Testis (tissue), 3 donors: ENCODE data around the gene IRF1. TPM values are rescaled to one million over a fixed set of nuclear protein-coding genes. Genes with fewer than 3 reads are reported as not detected.
A peak's percentile ranks its signal among the peaks of the same experiment; 100 is the strongest.

Experiments used
- DNase-seq: peaks from one replicate; pipeline ENCODE4 v3.0.0-alpha.2; 2019
- H3K27ac ChIP-seq, 2 donors: fragments of 200-600 bp; sonication (generic); one replicate each; pipeline ENCODE4 v1.5.1; 2019
- H3K27me3 ChIP-seq: fragments of 200-600 bp; sonication (generic); one replicate; pipeline ENCODE4 v1.5.1; 2019
- H3K36me3 ChIP-seq: fragments of 200-600 bp; sonication (generic); one replicate; pipeline ENCODE4 v1.5.1; 2017; ENCODE audit warnings: low read depth; ENCODE audit errors: missing control alignments
- H3K4me1 ChIP-seq: fragments of 200-600 bp; sonication (generic); one replicate; pipeline ENCODE4 v1.5.1; 2019
- H3K4me3 ChIP-seq, 2 donors: fragments of 200-600 bp; sonication (generic); one replicate each; pipeline ENCODE4 v1.5.1; 2017 to 2019
- H3K9me3 ChIP-seq: fragments of 200-600 bp; sonication (generic); one replicate; pipeline ENCODE4 v1.5.1; 2017
- CTCF ChIP-seq, 3 experiments: fragments of 450-650 bp in 2 of 3; fragments of 200-600 bp in 1 of 3; sonication (generic) in 1 of 3; IDR thresholded peaks; one replicate each; pipeline ENCODE4 v1.5.1; 2016 to 2019; ENCODE audit warnings: antibody characterized with exemption in 3 of 3, mild to moderate bottlenecking in 2 of 3, moderate library complexity in 1 of 3
- POLR2A ChIP-seq: fragments of 450-650 bp; IDR thresholded peaks from one replicate; pipeline ENCODE4 v1.6.1; 2017; ENCODE audit warnings: antibody characterized with exemption, mild to moderate bottlenecking, moderate library complexity
- WGBS, 2 donors: methylation state at CpG; one replicate each; pipeline ENCODE4 v1.1.5; 2018; 5-methylcytosine and 5-hydroxymethylcytosine counted together
- intact Hi-C: fragments of 100-400 bp; cut with DNase I; formaldehyde crosslinking; loops from one replicate; pipeline ENCODE4 v1.15.1; 2023; ENCODE audit warnings: low total_unique reads
- polyA plus RNA-seq: library from polyadenylated mRNA; stranded (reverse); fragments of 350-450 nt; fragmentation: Illumina TruSeq; extraction: RNeasy Lipid Tissue Mini Kit (QIAGEN cat#74804); gene quantifications from one replicate; pipeline ENCODE4 v1.2.3, GENCODE V29; 2014; ENCODE audit warnings: low read depth, low replicate concordance; ENCODE audit not compliant: insufficient read depth
- total RNA-seq, 2 donors: library from RNA; depleted of rRNA; stranded (reverse); fragments of >200 nt; gene quantifications; one replicate each; pipeline ENCODE4 v1.2.3, GENCODE V29; 2016

The IRF1 gene
- total and polyA plus RNA-seq, 3 donors from 2014 or later, result 20.2 to 31.7 (median 22.5) TPM

GRCh38 chr5:132501961-132502931, 11.7 kb upstream of the IRF1 start:
- Histone ChIP-seq H3K36me3 (no peaks in the 10 kb centered on the region), H3K4me1 (no peaks in the 10 kb centered on the region), H3K4me3 (no peak overlapping the region), H3K9me3 (no peaks in the 10 kb centered on the region), H3K27ac (no peak overlapping the region), H3K27me3 (no peaks in the 10 kb centered on the region)
- WGBS, 2 donors, result 78 to 81% methylated on average over 7 to 10 of the region's 10 CpGs
- intact Hi-C loops, result no loop called here
- TF ChIP-seq POLR2A, result no peak
- no peak for TF ChIP-seq CTCF (IDR thresholded peaks at IDR 0.05)
- no peak for DNase-seq

GRCh38 chr5:132501629-132501956, 11.0 kb upstream of the IRF1 start:
- Histone ChIP-seq H3K36me3 (no peaks in the 10 kb centered on the region), H3K4me3 (no peak overlapping the region), H3K27ac (no peak overlapping the region), H3K27me3 (no peaks in the 10 kb centered on the region), H3K9me3 (no peaks in the 10 kb centered on the region), H3K4me1 (no peaks in the 10 kb centered on the region)
- 86 to 90% methylated on average over 3 to 4 of the region's 4 CpGs for WGBS, 2 donors
- no peak for DNase-seq
- TF ChIP-seq POLR2A (no peak), CTCF (IDR thresholded peaks at IDR 0.05) (no peak)
- intact Hi-C loops, result no loop called here

GRCh38 chr5:132500931-132501628, 10.5 kb upstream of the IRF1 start:
- Histone ChIP-seq H3K9me3 (no peaks in the 10 kb centered on the region), H3K36me3 (no peaks in the 10 kb centered on the region), H3K4me1 (no peaks in the 10 kb centered on the region), H3K27ac (no peak overlapping the region), H3K4me3 (no peak overlapping the region), H3K27me3 (no peaks in the 10 kb centered on the region)
- WGBS, 2 donors, result 75 to 76% methylated on average over 5 to 6 of the region's 6 CpGs
- TF ChIP-seq CTCF (IDR thresholded peaks at IDR 0.05) (peak; percentile 72 to 84 (median 79)), POLR2A (no peak)
- intact Hi-C loops, result no loop called here
- no peak for DNase-seq

GRCh38 chr5:132500244-132500930, 9.8 kb upstream of the IRF1 start:
- WGBS, 2 donors, result 91 to 96% methylated on average over 5 to 6 of the region's 6 CpGs
- no peaks in the 10 kb centered on the region for H3K27me3 ChIP-seq
- intact Hi-C loops, result no loop called here
- H3K4me3 ChIP-seq, result no peak overlapping the region
- H3K9me3 ChIP-seq, result no peaks in the 10 kb centered on the region
- peaks cover 4% of the 10 kb centered on the region for H3K4me1 ChIP-seq
- no peak for DNase-seq
- H3K36me3 ChIP-seq, result no peaks in the 10 kb centered on the region
- TF ChIP-seq POLR2A (no peak), CTCF (IDR thresholded peaks at IDR 0.05) (no peak)
- H3K27ac ChIP-seq, result no peak overlapping the region
